ENCODE data around the gene KRTAP22-2.

KRTAP22-2 gene

DNA sequence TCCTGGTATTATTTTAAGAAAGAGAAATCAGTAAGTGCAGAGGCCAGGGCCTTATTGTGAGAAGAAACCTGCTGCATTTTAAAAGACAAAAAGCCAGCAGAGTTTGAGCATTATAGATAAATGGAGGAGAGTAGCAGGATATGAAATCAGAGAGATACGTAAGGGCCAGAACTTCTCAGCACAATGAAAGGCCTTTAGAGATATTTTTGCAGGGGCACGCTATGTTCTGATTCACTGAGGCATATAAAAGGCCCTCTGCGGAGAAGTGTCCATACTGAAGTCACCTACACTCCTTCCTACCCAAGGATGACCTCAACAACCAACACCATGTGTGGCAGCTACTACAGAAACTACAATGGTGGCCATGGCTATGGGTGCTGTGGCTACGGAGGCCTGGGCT, 1.9 kb upstream of the KRTAP22-2 start, which contains the start of gene KRTAP6-3:
Gene KRTAP6-3, plus strand, starts transcription at position 301 of the 400 bp plus-strand sequence. Its CDS starts 6 bp downstream, at position 307.
- Histone ChIP-seq H3K4me2 (no peak within 1 kb of the TSS), H3K27me3 (ENCODE audit: insufficient read depth, low read depth) (no peaks in the 10 kb centered on the region), H3K79me2 (ENCODE audit: insufficient read depth, low read depth) (no peaks in the 10 kb centered on the region), H2AFZ (ENCODE audit: low read depth) (no peak within 1 kb of the TSS), H3K4me3 (IDR thresholded peaks at IDR 0.05; ENCODE audit: insufficient read depth, low read depth, low read length) (no peak within 1 kb of the TSS), H3K27ac (no peak within 1 kb of the TSS), H3K9ac (no peak within 1 kb of the TSS), H3K36me3 (ENCODE audit: insufficient read depth) (no peaks in the 10 kb centered on the region), H3K4me1 (ENCODE audit: low read depth, poor library complexity, severe bottlenecking) (no peaks in the 10 kb centered on the region), H4K20me1 (ENCODE audit: insufficient read depth) (no peaks in the 10 kb centered on the region)
- TF ChIP-seq, protein P1, sequence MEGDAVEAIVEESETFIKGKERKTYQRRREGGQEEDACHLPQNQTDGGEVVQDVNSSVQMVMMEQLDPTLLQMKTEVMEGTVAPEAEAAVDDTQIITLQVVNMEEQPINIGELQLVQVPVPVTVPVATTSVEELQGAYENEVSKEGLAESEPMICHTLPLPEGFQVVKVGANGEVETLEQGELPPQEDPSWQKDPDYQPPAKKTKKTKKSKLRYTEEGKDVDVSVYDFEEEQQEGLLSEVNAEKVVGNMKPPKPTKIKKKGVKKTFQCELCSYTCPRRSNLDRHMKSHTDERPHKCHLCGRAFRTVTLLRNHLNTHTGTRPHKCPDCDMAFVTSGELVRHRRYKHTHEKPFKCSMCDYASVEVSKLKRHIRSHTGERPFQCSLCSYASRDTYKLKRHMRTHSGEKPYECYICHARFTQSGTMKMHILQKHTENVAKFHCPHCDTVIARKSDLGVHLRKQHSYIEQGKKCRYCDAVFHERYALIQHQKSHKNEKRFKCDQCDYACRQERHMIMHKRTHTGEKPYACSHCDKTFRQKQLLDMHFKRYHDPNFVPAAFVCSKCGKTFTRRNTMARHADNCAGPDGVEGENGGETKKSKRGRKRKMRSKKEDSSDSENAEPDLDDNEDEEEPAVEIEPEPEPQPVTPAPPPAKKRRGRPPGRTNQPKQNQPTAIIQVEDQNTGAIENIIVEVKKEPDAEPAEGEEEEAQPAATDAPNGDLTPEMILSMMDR (conservative IDR thresholded peaks at IDR 0.05; ENCODE audit: low read depth, low read length), result no peak

DNA sequence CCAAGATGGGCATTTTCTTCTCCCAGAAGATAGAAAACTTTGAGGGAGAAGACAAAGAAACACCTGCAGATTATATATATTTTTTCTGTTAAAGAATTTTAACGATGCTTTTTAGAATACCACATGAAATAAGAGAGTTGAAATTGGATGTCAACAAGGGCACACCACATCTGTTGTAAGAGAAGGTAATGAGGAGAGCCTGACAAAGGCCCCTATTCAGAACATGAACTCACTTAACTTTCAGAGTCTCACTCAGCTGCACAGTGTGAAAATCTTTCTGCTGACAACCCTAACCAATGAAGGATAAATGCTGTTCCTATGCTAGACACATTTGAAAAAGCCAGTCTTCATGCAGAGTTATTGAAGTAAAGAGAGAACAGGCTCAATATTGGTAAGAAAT, 7.3 kb downstream of the KRTAP22-2 start:
- Histone ChIP-seq H3K4me2 (no peak overlapping the region), H3K36me3 (ENCODE audit: insufficient read depth) (no peaks in the 10 kb centered on the region), H3K27me3 (ENCODE audit: insufficient read depth, low read depth) (no peaks in the 10 kb centered on the region), H3K4me3 (IDR thresholded peaks at IDR 0.05; ENCODE audit: insufficient read depth, low read depth, low read length) (no peak overlapping the region), H3K27ac (no peak overlapping the region), H4K20me1 (ENCODE audit: insufficient read depth) (no peaks in the 10 kb centered on the region), H2AFZ (ENCODE audit: low read depth) (no peak overlapping the region), H3K4me1 (ENCODE audit: low read depth, poor library complexity, severe bottlenecking) (no peaks in the 10 kb centered on the region), H3K79me2 (ENCODE audit: insufficient read depth, low read depth) (no peaks in the 10 kb centered on the region), H3K9ac (no peak overlapping the region)
- TF ChIP-seq, protein P1 (conservative IDR thresholded peaks at IDR 0.05; ENCODE audit: low read depth, low read length), result no peak

DNA sequence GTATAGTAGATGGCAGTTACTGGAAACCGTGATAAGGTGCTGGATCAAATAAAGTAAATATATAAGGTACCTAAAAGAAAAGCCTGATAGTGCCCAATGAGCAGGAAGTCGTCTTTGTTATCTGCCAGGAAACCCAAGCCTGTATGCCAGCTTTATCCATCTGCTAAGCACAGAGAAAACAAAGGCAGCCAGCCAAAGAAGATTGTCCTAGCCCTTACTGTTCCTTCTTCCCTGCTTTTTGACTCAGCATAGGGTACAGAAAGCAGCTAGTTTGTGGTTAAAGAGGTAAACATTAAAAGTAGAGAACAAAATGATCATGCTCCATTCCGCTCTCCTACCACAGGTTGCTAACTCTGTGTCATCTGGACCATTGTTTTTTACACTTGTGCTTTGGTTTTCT, 10.1 kb downstream of the KRTAP22-2 start:
- H3K27ac ChIP-seq, result no peak overlapping the region
- H4K20me1 ChIP-seq (ENCODE audit: insufficient read depth), result no peaks in the 10 kb centered on the region
- no peak overlapping the region for H2AFZ ChIP-seq (ENCODE audit: low read depth)
- no peaks in the 10 kb centered on the region for H3K36me3 ChIP-seq (ENCODE audit: insufficient read depth)
- H3K4me1 ChIP-seq (ENCODE audit: low read depth, poor library complexity, severe bottlenecking), result no peaks in the 10 kb centered on the region
- H3K4me2 ChIP-seq, result no peak overlapping the region
- no peak overlapping the region for H3K4me3 ChIP-seq (IDR thresholded peaks at IDR 0.05; ENCODE audit: insufficient read depth, low read depth, low read length)
- TF ChIP-seq, protein P1 (conservative IDR thresholded peaks at IDR 0.05; ENCODE audit: low read depth, low read length), result no peak
- H3K79me2 ChIP-seq (ENCODE audit: insufficient read depth, low read depth), result no peaks in the 10 kb centered on the region
- no peaks in the 10 kb centered on the region for H3K27me3 ChIP-seq (ENCODE audit: insufficient read depth, low read depth)
- H3K9ac ChIP-seq, result no peak overlapping the region

DNA sequence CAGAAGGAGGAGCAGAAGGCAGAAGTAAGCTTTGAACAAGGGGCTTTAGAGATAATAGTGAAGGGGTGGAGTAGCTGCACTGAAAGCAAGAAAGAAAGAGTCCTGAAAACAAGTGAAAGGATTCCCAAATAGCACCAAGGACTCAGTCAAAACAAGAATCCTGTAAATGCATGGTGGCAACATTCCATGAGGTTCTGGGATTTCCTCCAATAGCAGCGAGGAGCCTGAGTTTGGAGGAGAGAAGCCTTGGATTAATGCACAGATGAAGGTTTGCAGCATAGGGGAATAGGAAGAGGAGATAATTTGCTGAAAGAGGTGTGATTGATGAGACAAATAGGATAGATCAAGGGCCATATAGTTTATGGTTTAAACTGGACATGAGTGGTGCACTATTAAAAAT, 10.9 kb downstream of the KRTAP22-2 start:
- Histone ChIP-seq H3K4me1 (ENCODE audit: low read depth, poor library complexity, severe bottlenecking) (no peaks in the 10 kb centered on the region), H3K27ac (no peak overlapping the region), H4K20me1 (ENCODE audit: insufficient read depth) (no peaks in the 10 kb centered on the region), H3K36me3 (ENCODE audit: insufficient read depth) (no peaks in the 10 kb centered on the region), H3K4me2 (no peak overlapping the region), H3K27me3 (ENCODE audit: insufficient read depth, low read depth) (no peaks in the 10 kb centered on the region), H2AFZ (ENCODE audit: low read depth) (no peak overlapping the region), H3K79me2 (ENCODE audit: insufficient read depth, low read depth) (no peaks in the 10 kb centered on the region), H3K9ac (no peak overlapping the region), H3K4me3 (IDR thresholded peaks at IDR 0.05; ENCODE audit: insufficient read depth, low read depth, low read length) (no peak overlapping the region)
- TF ChIP-seq, protein P1 (conservative IDR thresholded peaks at IDR 0.05; ENCODE audit: low read depth, low read length), result no peak

All from KMS-11 (cell line).